Lower leg skin (tissue), 4 donors: ENCODE measurements around the gene NPIPA7. TPM values are rescaled to one million over a fixed set of nuclear protein-coding genes. Genes with fewer than 3 reads are reported as not detected.

ENCODE experiments used
- microRNA-seq, 2 donors: library from miRNA; unstranded; fragments of <30 nt; microRNA quantifications; one replicate each; pipeline ENCODE4, GENCODE V29; 2016; ENCODE audit warnings: borderline replicate concordance in 2 of 2, borderline number of aligned reads in 1 of 2
- total RNA-seq, 4 donors: library from RNA; depleted of rRNA; stranded (reverse); fragments of >200 nt; gene quantifications; one replicate each; pipeline ENCODE4 v1.1.0, GENCODE V29; 2016

Gene NPIPA7
- total RNA-seq, 4 donors from 2014 or later, result 1.4 to 6.9 (median 6.3) TPM

Small RNA genes within 50 kb of the gene (microRNA-seq; reads per million reads assigned to microRNA genes)
- 0 reads per million in 2 donors for gene MIR6511A3
- gene MIR6770-2, result 0 reads per million in 2 donors

Other genes with a start within 250 kb of the NPIPA7 start
- gene ABCC6, start 155.6 kb upstream of the NPIPA7 start, total RNA-seq, result 1 to 10 TPM in 1 of 4 donors, under 1 TPM in 3; 0.23 to 2.1 (median 0.90) TPM
- 10 to 100 TPM; 13.8 to 34.7 (median 31.0) TPM for gene NOMO3, start 146.6 kb upstream of the NPIPA7 start, total RNA-seq